Spinal cord (tissue), 10 donors: Measurements from ENCODE around the gene SLC12A9. TPM values are rescaled to one million over a fixed set of nuclear protein-coding genes. Genes with fewer than 3 reads are reported as not detected.

ENCODE experiments used
- DNase-seq, 6 donors: peaks; one replicate each; pipeline versions ENCODE4 v3.0.0 to v3.0.0-alpha.2; 2013 to 2015; ENCODE audit warnings: low spot score in 6 of 6, low read depth in 4 of 6
- H3K27ac ChIP-seq: one replicate; pipeline ENCODE4 v1.5.1; 2013; ENCODE audit warnings: low read depth, low read length, control low read depth
- H3K27me3 ChIP-seq: one replicate; pipeline ENCODE4 v1.6.1; 2013; ENCODE audit warnings: low read length; ENCODE audit not compliant: control insufficient read depth, insufficient read depth
- H3K36me3 ChIP-seq: one replicate; pipeline ENCODE4 v1.6.1; 2013; ENCODE audit warnings: low read length; ENCODE audit not compliant: control insufficient read depth, insufficient read depth
- H3K4me1 ChIP-seq: one replicate; pipeline ENCODE4 v1.6.1; 2013; ENCODE audit warnings: low read length; ENCODE audit not compliant: control insufficient read depth, insufficient read depth
- H3K4me3 ChIP-seq: one replicate; pipeline ENCODE4 v1.5.1; 2013; ENCODE audit warnings: low read depth, low read length, control low read depth
- H3K9me3 ChIP-seq: one replicate; pipeline ENCODE4 v1.6.1; 2013; ENCODE audit warnings: low read length; ENCODE audit not compliant: control insufficient read depth, insufficient read depth
- WGBS: methylation state at CpG from one replicate; pipeline ENCODE4 v1.1.5; 2013; ENCODE audit warnings: missing lambda C conversion rate; ENCODE audit not compliant: insufficient coverage; 5-methylcytosine and 5-hydroxymethylcytosine counted together
- polyA plus RNA-seq, 2 donors: library from polyadenylated mRNA; unstranded; fragments of 120-200 nt; gene quantifications; one replicate each; pipeline ENCODE4 v1.2.1, GENCODE V29; 2013; ENCODE audit not compliant: insufficient read length in 2 of 2
- total RNA-seq, 2 donors: library from RNA; depleted of rRNA in 1 of 2; stranded (reverse); fragments of 120-200 nt in 1 of 2; fragments of >200 nt in 1 of 2; gene quantifications; one replicate each; pipeline versions ENCODE4 v1.2.3 to v1.2.4, GENCODE V29; 2013 to 2014
- donor health status: healthy.

Gene SLC12A9
- total and polyA plus RNA-seq, 4 donors, result 13.8 to 48.3 (median 28.0) TPM

DNA sequence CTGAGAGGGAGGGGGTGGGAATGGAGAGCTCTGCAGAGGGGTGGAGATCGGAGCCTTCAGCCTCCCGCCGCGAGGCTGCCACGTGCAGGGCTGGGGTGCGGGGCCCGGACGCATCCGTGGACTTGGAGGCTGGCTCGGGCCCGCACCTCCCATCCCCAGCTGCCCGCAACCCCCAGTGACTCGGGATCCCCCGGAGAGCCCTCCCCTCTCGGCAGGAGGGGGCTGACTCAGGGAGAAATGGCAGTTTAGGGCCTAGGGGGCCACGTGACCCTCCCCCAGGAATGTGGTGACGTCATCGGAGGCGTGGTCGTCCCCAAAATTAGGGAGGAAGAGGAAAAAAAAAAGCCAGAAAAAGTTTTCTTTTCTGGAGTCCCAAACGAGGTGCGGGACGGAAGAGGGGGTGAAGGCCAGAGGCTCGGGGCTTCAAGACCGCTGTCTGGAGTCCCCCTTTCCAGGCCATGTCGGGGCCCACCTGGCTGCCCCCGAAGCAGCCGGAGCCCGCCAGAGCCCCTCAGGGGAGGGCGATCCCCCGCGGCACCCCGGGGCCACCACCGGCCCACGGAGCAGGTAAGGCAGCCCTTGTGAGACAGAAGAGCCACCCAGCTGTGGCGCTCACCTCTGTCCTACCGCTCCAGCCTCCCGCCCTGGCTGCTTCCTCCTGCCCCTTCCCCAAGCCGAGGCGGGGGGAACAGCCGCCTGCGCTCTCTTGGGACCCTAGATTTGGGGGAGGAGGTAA lies 14.7 kb downstream of the SLC12A9 start, which contains the start of gene TRIP6:
Gene TRIP6, plus strand, starts transcription at position 348 of the 736 bp plus-strand sequence. Its CDS starts 111 bp downstream, at position 459.
- Histone ChIP-seq H3K27me3 (no peaks in the 10 kb centered on the region), H3K27ac (peak within 1 kb of the TSS; percentile 90), H3K9me3 (no peaks in the 10 kb centered on the region), H3K4me3 (peak within 1 kb of the TSS; percentile 84), H3K4me1 (peaks cover 51% of the 10 kb centered on the region), H3K36me3 (peaks cover 48% of the 10 kb centered on the region)
- 0% methylated on average over 24 of the region's 42 CpGs for WGBS
- DNase-seq, result peak in 4 of 6 donors; percentile 70 to 94 (median 74)

GRCh38 chr7:100867776-100868485 lies 15.4 kb downstream of the SLC12A9 start:
- H3K4me3 ChIP-seq, result peak overlapping the region; percentile 84
- H3K27ac ChIP-seq, result peak overlapping the region; percentile 90
- DNase-seq, result no peak
- H3K4me1 ChIP-seq, result peaks cover 49% of the 10 kb centered on the region
- H3K9me3 ChIP-seq, result no peaks in the 10 kb centered on the region
- no peaks in the 10 kb centered on the region for H3K27me3 ChIP-seq
- H3K36me3 ChIP-seq, result peaks cover 47% of the 10 kb centered on the region
- 18% methylated on average over 23 of the region's 27 CpGs for WGBS

- peaks cover 33% of the 10 kb centered on the region for H3K4me1 ChIP-seq
- no peaks in the 10 kb centered on the region for H3K27me3 ChIP-seq
- H3K9me3 ChIP-seq, result no peaks in the 10 kb centered on the region
- H3K36me3 ChIP-seq, result peaks cover 54% of the 10 kb centered on the region
- DNase-seq, result no peak
- peak overlapping the region; percentile 92 for H3K4me3 ChIP-seq
- 90% methylated on average over 7 of the region's 10 CpGs for WGBS
- peak overlapping the region; percentile 99 for H3K27ac ChIP-seq
These were observed 21.2 kb downstream of the SLC12A9 start for GRCh38 chr7:100873599-100874299.

- no peak for DNase-seq
- Histone ChIP-seq H3K36me3 (peaks cover 55% of the 10 kb centered on the region), H3K27me3 (no peaks in the 10 kb centered on the region), H3K4me3 (peak overlapping the region; percentile 92), H3K27ac (peak overlapping the region; percentile 99), H3K4me1 (peaks cover 29% of the 10 kb centered on the region), H3K9me3 (no peaks in the 10 kb centered on the region)
- 72% methylated on average over 4 of the region's 8 CpGs for WGBS
These were observed 21.7 kb downstream of the SLC12A9 start for GRCh38 chr7:100874300-100874576.

- peak; percentile 97 to 100 (median 98) for DNase-seq
- Histone ChIP-seq H3K4me1 (peaks cover 32% of the 10 kb centered on the region), H3K27ac (peak within 1 kb of the TSS; percentile 99), H3K9me3 (no peaks in the 10 kb centered on the region), H3K4me3 (peak within 1 kb of the TSS; percentile 92), H3K27me3 (no peaks in the 10 kb centered on the region), H3K36me3 (peaks cover 57% of the 10 kb centered on the region)
- WGBS, result under 1% methylated on average over 72 of the region's 79 CpGs
These were observed 22.3 kb downstream of the SLC12A9 start, which contains the start of gene SRRT for GRCh38 chr7:100874577-100875355. SRRT (plus strand) TSS chr7:100875103; CDS start chr7:100875591, 488 bp downstream.

- Histone ChIP-seq H3K4me1 (peaks cover 38% of the 10 kb centered on the region), H3K36me3 (peaks cover 60% of the 10 kb centered on the region), H3K9me3 (no peaks in the 10 kb centered on the region), H3K27ac (peak overlapping the region; percentile 99), H3K4me3 (peak overlapping the region; percentile 92), H3K27me3 (no peaks in the 10 kb centered on the region)
- DNase-seq, result peak in 1 of 6 donors; percentile 43
- WGBS, result under 1% methylated on average over 35 of the region's 39 CpGs
These were observed 22.8 kb downstream of the SLC12A9 start for GRCh38 chr7:100875356-100875751.

GRCh38 chr7:100878013-100878412 lies 25.5 kb downstream of the SLC12A9 start:
- Histone ChIP-seq H3K9me3 (no peaks in the 10 kb centered on the region), H3K36me3 (peaks cover 63% of the 10 kb centered on the region), H3K4me1 (peaks cover 51% of the 10 kb centered on the region), H3K27me3 (no peaks in the 10 kb centered on the region), H3K4me3 (no peak overlapping the region), H3K27ac (no peak overlapping the region)
- DNase-seq, result no peak
- WGBS, result 100% methylated on average over 3 of the region's 7 CpGs

- WGBS, result 63% methylated on average over 1 of the region's 6 CpGs
- no peak for DNase-seq
- Histone ChIP-seq H3K27ac (no peak overlapping the region), H3K27me3 (no peaks in the 10 kb centered on the region), H3K9me3 (no peaks in the 10 kb centered on the region), H3K4me1 (peaks cover 50% of the 10 kb centered on the region), H3K4me3 (no peak overlapping the region), H3K36me3 (peaks cover 65% of the 10 kb centered on the region)
These were observed 26.2 kb downstream of the SLC12A9 start for GRCh38 chr7:100878685-100879084.

- H3K4me1 ChIP-seq, result peaks cover 40% of the 10 kb centered on the region
- peaks cover 76% of the 10 kb centered on the region for H3K36me3 ChIP-seq
- no peak for DNase-seq
- H3K4me3 ChIP-seq, result no peak overlapping the region
- no peak overlapping the region for H3K27ac ChIP-seq
- 49% methylated on average over 11 of the region's 11 CpGs for WGBS
- no peaks in the 10 kb centered on the region for H3K27me3 ChIP-seq
- H3K9me3 ChIP-seq, result no peaks in the 10 kb centered on the region
These were observed 27.3 kb downstream of the SLC12A9 start for GRCh38 chr7:100879685-100880261.
